Kidney (tissue), 14 donors: ENCODE measurements around the gene RNF150. TPM values are rescaled to one million over a fixed set of nuclear protein-coding genes. Genes with fewer than 3 reads are reported as not detected.

ENCODE experiments used
- DNase-seq, 5 donors: peaks; one replicate each; pipeline ENCODE4 v3.0.0-alpha.2; 2013 to 2020
- FAIRE-seq: peaks from 2 replicates; lab custom pipeline; 2012; peaks lifted over from hg19 to GRCh38; lab: Jason Lieb, UNC
- H3K27ac ChIP-seq, 2 donors: one replicate each; pipeline ENCODE4 v1.7.0; 2013; ENCODE audit warnings: low read depth in 2 of 2, low read length in 2 of 2, inconsistent platforms in 1 of 2
- H3K27me3 ChIP-seq: one replicate; pipeline ENCODE4 v1.7.1; 2013; ENCODE audit warnings: low read length, inconsistent platforms; ENCODE audit not compliant: control insufficient read depth, insufficient read depth
- H3K36me3 ChIP-seq, 3 donors: one replicate each; pipeline versions ENCODE4 v1.7.0 to v1.7.1; 2013; ENCODE audit warnings: low read length in 3 of 3, control low read depth in 1 of 3, inconsistent platforms in 1 of 3; ENCODE audit not compliant: insufficient read depth in 3 of 3, control insufficient read depth in 2 of 3
- H3K4me1 ChIP-seq, 3 donors: one replicate each; pipeline versions ENCODE4 v1.7.0 to v1.7.1; 2013; ENCODE audit warnings: low read length in 3 of 3, inconsistent platforms in 1 of 3, low read depth in 1 of 3; ENCODE audit not compliant: control insufficient read depth in 2 of 3, insufficient read depth in 2 of 3
- H3K4me3 ChIP-seq, 3 donors: one replicate each; pipeline versions ENCODE4 v1.7.0 to v1.8.1; 2013; ENCODE audit warnings: low read length in 3 of 3, control low read depth in 1 of 3, inconsistent platforms in 1 of 3
- H3K9ac ChIP-seq, 3 donors: one replicate each; pipeline versions ENCODE4 v1.7.0 to v1.7.1; 2013; ENCODE audit warnings: low read length in 3 of 3, control low read depth in 1 of 3, inconsistent platforms in 1 of 3
- H3K9me3 ChIP-seq, 3 donors: one replicate each; pipeline versions ENCODE4 v1.7.0 to v1.7.1; 2013; ENCODE audit warnings: low read length in 3 of 3, control low read depth in 1 of 3, inconsistent platforms in 1 of 3; ENCODE audit not compliant: control insufficient read depth in 2 of 3, insufficient read depth in 1 of 3
- CTCF ChIP-seq: IDR thresholded peaks from 3 replicates; pipeline ENCODE4 v1.5.1; 2012; ENCODE audit warnings: mild to moderate bottlenecking, moderate library complexity, borderline replicate concordance; ENCODE audit not compliant: insufficient read depth; ENCODE audit errors: extremely low read depth
- intact Hi-C: fragments of 100-400 bp; cut with DNase I; formaldehyde crosslinking; loops from one replicate; pipeline ENCODE4 v1.11.1; 2022
- polyA plus RNA-seq: library from polyadenylated mRNA; stranded (reverse); fragments of 350-450 nt; fragmentation: Illumina TruSeq; extraction: RNeasy Lipid Tissue Mini Kit (QIAGEN cat#74804); gene quantifications from one replicate; pipeline ENCODE4 v1.2.3, GENCODE V29; 2014; ENCODE audit warnings: low read depth, low replicate concordance; ENCODE audit not compliant: insufficient read depth
- total RNA-seq: library from RNA; stranded (reverse); fragmentation: NEBNext Ultra II Directional; extraction: Animal tissue kit (Norgen Biotek cat#: 25700); gene quantifications from one replicate; pipeline ENCODE4 v1.2.1, GENCODE V29; 2021
- donor health status: control.
- donor health status: control.
- donor health status: control.
- donor health status: control.
- donor health status: control.
- donor health status: DM: yes; HTN: yes; CAD: no.
- donor health status: Normal renal cell carcinoma (clear cell type).

The RNF150 gene
- total and polyA plus RNA-seq, 2 donors from 2014 or later = 5.0 to 34.2 TPM

GRCh38 chr4:140943486-140944198, 189.6 kb downstream of the RNF150 start:
- H3K4me3 ChIP-seq = no peak overlapping the region
- no peak for TF ChIP-seq CTCF
- no peaks in the 10 kb centered on the region for H3K27me3 ChIP-seq
- DNase-seq = no peak
- no peak overlapping the region for H3K9ac ChIP-seq
- no peaks in the 10 kb centered on the region for H3K9me3 ChIP-seq
- intact Hi-C loops = no loop called here
- H3K4me1 ChIP-seq = no peaks in the 10 kb centered on the region
- H3K27ac ChIP-seq = no peak overlapping the region
- no peak for FAIRE-seq
- H3K36me3 ChIP-seq = no peaks in the 10 kb centered on the region

GRCh38 chr4:140940589-140940988, 192.7 kb downstream of the RNF150 start:
- intact Hi-C loops = no loop called here
- Histone ChIP-seq H3K27me3 (no peaks in the 10 kb centered on the region), H3K4me3 (no peak overlapping the region), H3K9me3 (no peaks in the 10 kb centered on the region), H3K4me1 (no peaks in the 10 kb centered on the region), H3K27ac (no peak overlapping the region), H3K9ac (no peak overlapping the region), H3K36me3 (no peaks in the 10 kb centered on the region)
- DNase-seq = no peak
- no peak for FAIRE-seq
- TF ChIP-seq CTCF = no peak

GRCh38 chr4:140937866-140938265, 195.4 kb downstream of the RNF150 start:
- no peak overlapping the region for H3K9ac ChIP-seq
- DNase-seq (no peak), FAIRE-seq (no peak)
- TF ChIP-seq CTCF = no peak
- H3K27ac ChIP-seq = no peak overlapping the region
- H3K4me3 ChIP-seq = no peak overlapping the region
- no peaks in the 10 kb centered on the region for H3K27me3 ChIP-seq
- H3K4me1 ChIP-seq = no peaks in the 10 kb centered on the region
- intact Hi-C loops = no loop called here
- no peaks in the 10 kb centered on the region for H3K9me3 ChIP-seq
- no peaks in the 10 kb centered on the region for H3K36me3 ChIP-seq

- intact Hi-C loops = no loop called here
- DNase-seq = peak in 3 of 5 donors; percentile 62 to 93 (median 89)
- Histone ChIP-seq H3K4me1 (no peaks in the 10 kb centered on the region), H3K9ac (no peak overlapping the region), H3K4me3 (no peak overlapping the region), H3K27ac (no peak overlapping the region), H3K27me3 (no peaks in the 10 kb centered on the region), H3K9me3 (no peaks in the 10 kb centered on the region), H3K36me3 (no peaks in the 10 kb centered on the region)
- no peak for FAIRE-seq
- TF ChIP-seq CTCF = no peak
These were observed 198.0 kb downstream of the RNF150 start for GRCh38 chr4:140935254-140935653.
